NCI-H2227 (cell line): ENCODE data around the gene ZRSR2.

Experiments used
- DNase-seq: peaks from one replicate; lab custom pipeline; 2025; ENCODE audit not compliant: unreplicated experiment; lab: John Stamatoyannopoulos, UW

Gene ZRSR2

DNA sequence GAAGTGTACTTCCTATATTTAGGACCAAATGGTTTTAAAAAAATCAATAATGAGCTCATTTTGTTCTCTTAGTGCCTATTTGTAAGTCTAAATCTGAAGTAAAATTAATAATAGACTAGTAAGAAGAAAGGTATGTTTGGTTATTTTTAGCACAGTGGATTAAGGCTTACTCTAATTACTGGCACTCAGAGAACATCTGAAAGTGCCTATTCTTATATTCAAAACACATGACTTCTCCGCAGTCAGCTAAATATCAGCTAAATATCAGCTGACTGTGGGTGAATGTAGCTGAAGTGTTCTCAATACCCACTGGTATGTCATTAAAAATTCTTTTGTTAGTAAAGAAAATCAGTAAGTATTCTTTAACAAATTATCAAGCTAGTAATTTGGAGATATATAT is 58.3 kb downstream of the ZRSR2 start:
- peak; percentile 6 for DNase-seq

DNA sequence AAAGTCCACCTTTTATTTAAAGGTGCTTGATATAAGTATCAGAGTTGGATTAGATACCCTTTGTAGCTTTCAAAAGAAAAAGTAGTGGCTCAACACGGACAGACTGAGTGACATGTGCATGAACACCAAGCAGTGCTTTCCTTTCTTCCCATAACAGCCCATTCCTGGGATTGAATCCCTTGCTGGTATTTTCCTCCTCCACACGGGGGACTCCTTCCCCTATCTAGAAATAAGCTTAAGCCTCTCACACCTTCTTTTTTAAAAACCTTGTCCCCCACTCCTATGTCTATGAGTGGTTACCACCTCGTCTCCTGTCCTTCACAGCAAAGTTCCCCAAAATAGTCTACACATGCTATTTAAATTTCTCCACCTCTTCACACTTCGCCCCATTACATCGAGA is 59.3 kb downstream of the ZRSR2 start:
- peak; percentile 28 for DNase-seq

DNA sequence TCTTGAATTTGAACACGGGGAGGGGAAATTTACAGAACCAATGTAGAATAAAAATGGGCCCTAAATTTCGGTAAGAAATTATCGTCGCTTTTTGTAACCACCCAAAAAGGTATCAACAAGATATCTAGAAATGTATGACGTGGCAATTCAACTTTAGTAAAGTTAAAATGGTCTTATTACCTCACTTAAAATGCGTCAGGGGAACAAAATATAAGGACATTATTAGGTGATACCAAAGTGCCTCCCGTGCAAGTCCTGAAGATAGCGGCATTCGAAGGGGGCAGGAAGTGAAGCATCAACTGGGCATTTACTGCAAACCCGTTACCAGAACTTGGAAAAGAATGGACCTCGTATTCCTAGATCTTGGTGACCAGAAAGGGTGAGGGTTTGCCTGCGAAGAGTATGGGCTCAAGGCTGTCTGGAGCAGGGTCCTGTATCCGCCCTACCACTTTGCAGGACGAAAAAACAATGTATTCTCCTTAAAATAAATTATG is 63.3 kb downstream of the ZRSR2 start:
- no peak for DNase-seq

DNA sequence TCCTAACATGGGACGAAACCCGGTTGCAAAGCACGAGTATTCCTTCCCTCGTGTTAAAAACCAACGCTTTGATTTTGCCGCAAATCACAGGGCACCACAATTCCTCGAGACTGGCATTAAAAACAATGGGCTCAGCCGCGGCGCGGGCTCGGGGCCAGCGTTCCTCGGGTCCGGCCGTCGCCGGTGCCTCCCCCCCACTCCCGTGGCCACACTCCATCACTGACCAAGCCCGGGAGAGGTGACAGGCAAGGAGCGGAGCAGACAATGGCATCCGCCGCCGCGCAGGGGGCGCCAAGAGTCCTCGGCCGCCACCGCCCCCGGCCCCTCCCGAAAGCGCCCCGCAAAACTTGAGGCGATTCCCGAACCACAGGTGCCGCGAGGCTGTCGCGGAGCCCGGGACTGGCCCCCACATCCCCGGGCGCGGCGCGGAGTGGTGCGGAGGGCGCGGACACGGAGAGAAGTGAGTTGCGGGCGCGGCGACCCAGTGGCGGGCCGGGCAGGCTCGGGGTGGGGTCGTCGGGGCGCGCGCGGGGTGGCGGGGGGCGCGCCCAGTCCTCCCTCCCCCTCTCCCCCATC is 63.9 kb downstream of the ZRSR2 start:
- peak; percentile 56 for DNase-seq

DNA sequence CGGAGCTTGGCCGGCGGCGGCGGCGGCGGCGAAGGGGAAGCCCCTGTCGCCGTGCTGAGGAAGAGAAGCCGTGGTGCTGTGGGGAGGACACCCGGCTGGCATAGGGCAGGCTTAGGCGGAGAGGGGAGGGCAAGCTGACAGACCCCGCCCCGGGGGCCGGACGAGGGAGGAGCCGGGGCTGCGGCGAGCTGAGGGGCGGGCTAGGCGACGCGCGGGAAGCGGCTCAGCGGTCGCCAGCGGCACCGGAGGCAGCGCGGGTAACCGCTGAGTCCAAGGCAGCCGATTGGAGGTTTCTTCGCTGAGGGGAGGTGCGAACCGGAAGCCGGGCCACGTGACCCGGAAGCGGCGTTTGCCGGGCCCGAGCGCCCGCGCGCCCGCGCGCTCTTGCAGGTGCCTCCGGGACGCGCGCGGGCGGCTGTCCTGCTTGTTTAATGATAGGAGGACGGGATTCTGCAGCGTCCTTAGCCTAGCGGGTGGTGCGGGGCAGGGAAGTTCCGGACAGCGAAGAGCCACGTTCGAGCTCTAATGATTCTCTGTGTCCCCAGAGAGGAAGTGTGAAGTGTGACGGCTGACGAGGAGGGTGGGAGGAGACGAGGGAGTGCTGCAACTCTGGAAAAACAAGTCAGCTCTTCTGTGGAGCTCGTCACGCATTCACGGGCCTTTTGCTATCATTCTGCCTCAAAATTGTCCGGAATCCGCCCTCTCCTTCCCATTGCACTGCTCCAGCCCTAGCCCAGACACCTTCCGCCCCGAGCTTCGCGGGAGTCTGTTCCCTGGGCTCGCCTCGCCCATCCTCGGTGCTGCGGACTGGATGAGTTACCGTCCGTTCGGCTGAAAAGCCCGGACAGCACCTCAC is 64.7 kb downstream of the ZRSR2 start, which contains the start of gene AP1S2:
TSS of gene AP1S2 (minus strand) at position 102 of the 856 bp plus-strand sequence. CDS start 2,289 bp downstream, outside the sequence.
- DNase-seq, result peak; percentile 98

DNA sequence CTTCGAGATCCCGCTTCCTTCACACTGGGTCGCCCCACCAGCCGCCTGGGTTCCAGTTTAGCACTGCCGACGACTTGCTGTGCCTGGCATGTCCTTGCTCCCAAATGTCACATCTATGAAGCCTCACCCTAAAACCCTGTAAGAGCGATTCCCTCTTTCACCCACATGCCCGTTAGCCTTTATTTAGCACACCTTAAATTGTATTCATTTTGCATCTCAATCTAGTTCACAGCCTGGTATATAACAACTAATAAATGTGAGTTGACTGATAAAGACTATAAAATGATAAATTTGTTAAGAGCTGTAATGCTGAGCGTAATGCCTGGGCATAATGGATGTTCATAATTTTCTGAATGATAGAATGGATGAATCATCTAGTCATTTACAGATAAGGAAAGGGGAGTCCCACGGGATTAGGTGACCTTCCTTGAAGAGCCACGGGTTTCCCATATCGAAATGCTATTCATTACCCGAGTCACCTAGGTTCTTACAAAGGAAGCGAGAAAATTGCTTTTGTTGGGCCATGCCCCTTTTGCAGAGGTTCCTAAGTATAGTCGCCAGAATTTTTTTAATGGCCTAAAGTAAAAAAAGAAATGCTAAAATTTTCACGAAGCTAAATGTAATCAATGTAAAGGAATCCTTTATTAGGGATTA is 65.4 kb downstream of the ZRSR2 start:
- DNase-seq, result peak; percentile 15

DNA sequence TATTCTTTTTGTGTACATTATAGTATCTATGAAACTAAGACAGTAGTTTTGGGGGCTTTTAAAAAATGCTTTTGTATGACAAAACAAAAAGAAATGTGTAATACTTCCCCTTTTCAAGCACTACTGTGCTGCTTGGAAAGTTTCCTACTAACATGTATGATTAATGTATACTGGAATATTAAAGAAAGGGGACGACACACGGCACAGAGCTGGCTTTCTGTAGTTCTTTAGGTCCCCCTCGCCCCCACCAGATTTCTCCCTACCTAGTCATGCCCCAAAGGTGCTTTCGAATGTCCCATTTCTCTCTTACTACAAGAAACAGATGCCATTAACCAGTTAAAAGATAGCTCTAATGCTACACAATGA is 65.9 kb downstream of the ZRSR2 start:
- DNase-seq, result no peak

DNA sequence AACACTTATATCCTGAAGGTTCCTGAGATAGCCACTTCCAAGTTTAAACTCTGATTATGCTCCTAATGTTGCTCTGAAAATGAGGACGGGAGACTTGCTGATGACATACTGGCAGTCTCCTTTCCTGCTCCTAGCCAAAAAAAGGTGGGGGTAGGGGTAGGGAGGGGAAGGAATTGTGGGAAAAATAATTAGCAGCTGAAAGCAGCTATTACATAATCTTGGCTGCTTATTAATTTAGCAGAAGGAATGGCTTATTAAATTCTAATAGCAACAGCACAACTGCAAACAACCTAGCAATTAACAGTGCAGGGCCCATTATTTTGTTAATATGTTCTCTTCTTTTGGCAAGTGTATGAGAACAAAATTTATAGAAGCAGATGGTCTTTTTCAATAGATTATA is 66.4 kb downstream of the ZRSR2 start:
- DNase-seq, result no peak

DNA sequence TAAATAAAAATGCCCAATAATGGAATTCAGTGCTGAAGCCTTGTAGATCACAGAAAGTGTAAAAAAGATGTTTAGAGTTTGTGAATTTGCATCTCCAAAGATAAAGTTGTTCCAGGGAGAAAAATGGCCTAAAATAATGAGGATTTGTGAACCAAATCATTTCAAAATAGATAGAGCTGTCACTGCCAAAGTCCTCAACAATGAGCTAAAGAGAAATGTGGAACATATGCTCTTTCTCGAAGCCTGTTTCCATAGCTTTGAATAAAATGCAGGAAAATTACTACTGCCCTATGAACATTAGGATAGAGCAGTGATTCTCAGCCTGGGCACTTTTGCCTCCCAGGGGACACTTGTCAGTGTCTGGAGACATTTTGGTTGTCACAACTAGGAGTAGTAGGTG is 67.8 kb downstream of the ZRSR2 start:
- DNase-seq, result no peak

DNA sequence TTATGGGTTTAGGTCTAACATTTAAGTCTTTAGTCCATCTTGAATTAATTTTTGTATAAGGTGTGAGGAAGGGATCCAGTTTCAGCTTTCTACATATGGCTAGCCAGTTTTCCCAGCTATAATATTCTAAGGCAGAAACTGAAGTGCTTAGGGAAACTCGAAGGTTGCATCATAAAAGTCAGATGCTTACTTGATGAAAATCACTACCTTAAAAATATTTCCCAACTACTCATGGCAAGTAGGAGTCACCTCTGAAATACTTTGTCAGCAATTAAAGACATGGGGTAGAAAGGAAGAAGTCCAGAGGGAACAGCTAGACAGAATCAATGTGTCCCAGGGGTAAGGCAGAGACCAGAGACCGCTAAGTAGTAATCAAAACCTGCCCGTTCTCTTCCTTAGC is 70.6 kb downstream of the ZRSR2 start:
- DNase-seq, result no peak

DNA sequence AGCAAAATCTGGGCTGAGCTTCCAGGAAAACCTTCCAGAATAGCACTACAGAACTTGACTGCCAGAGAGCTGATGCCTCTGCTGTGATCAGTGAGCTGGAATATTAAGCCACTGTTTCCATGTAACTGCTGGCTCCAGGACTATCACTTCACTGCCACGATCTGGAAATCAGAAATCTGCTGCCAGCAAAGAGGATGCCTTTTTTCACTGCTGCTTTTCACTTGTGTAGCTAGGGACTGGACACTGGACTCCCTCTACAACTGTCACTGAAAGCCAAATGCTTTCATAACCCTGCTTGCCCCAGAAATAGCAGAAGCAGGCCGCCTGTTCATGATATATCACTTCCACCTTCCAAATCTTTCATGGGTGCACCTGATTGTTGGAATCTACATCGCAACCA is 73.7 kb downstream of the ZRSR2 start:
- DNase-seq, result no peak

DNA sequence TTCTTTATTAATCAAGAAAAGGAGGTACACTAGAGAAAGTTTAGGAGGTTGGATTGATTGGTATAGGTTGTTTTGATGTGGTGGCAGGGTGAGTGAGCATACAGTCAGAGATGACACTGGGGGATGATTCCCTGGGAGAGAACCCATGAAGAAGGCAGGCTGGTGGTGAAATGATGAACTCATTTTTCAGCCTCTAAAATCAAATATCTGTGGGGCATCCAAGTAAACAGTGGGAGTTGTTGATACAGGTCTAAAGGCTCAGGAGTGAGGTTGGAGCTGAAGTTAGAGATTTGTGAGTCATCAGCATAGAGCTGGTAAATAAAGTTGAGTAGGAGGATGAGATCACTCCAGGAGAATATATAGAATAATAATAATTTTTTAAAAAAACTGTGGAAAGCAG is 74.3 kb downstream of the ZRSR2 start:
- no peak for DNase-seq

DNA sequence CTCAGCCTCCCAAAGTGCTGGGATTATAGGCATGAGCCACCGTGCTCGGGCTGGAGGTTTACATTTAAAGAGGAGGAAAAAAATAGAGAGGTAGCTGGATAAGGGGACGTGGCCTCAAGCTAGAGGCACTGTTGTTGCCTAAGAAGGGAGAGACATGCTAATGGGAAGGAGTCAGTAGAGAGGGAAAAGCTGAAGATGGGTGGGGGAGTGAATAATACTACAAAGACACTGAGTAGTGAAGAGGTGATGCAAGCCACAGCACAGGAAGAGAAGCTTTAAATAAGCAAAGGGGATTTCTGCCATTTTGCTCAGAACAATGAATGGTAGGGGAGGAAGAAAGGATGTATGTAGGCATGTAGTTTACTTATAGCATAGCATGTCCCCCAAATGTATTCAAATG is 75.9 kb downstream of the ZRSR2 start:
- no peak for DNase-seq

DNA sequence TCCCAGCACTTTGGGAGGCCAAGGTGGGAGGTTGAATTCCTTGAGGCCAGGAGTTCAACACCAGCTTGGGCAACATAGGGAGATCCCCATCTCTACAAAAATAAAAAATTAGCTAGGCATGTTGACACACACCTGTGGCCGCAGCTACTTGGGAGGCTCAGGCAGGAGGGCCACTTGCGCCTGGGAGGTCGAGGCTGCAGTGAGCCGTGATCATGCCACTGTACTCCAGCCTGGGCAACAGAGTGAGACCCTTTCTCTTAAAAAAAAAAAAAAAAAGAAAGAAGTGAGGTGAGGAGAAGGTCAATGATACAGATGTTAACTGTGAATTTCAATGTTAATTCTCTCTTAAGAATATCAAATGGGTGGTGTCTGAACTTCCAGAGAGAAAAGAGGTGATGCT is 79.4 kb downstream of the ZRSR2 start:
- DNase-seq, result no peak

DNA sequence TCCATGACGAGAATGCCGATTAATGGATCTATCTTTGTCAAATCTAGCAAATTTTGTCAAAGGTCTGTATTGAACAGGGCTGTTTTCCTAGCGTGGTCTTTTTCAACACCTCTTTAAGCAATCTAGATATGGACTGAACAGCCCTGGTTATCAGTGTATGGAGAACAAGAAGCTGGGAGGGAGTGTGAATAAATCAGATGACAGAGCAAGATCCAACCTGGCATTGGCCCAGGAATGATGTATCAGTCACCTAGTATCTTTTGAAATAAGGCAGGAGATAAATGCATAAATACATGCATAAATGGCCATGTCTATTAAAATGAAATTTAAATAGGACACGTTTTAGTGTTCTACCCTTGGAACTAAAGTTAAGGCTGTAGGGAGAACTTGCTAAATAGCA is 80.0 kb downstream of the ZRSR2 start:
- no peak for DNase-seq
